Activated CD4-positive, alpha-beta T cell treated with anti-CD3 and anti-CD28 coated beads, Interleukin-2, amount 10 ng/mL, durations not matched to agents 24 days and 14 days (primary cell): ENCODE results near the gene RPL32. TPM values are rescaled to one million over a fixed set of nuclear protein-coding genes. Genes with fewer than 3 reads are reported as not detected.
"Not testable (repeated sequence)": the region's sequence is repeated elsewhere in the genome, so short reads cannot be mapped to it uniquely, and the experiment has no call there.

Source experiments
- DNase-seq: peaks from one replicate; pipeline ENCODE4 v3.0.0; 2022
- H3K27ac Mint-ChIP-seq: one replicate; pipeline ENCODE4 v1.8.0; 2022; ENCODE audit warnings: mild to moderate bottlenecking, mixed read lengths
- H3K27me3 Mint-ChIP-seq: one replicate; pipeline ENCODE4 v1.8.0; 2022; ENCODE audit warnings: mixed read lengths
- H3K36me3 Mint-ChIP-seq: one replicate; pipeline ENCODE4 v1.8.0; 2022; ENCODE audit warnings: low read depth, mild to moderate bottlenecking, mixed read lengths
- H3K4me1 Mint-ChIP-seq: one replicate; pipeline ENCODE4 v1.8.0; 2021; ENCODE audit warnings: mixed read lengths
- H3K4me3 Mint-ChIP-seq: one replicate; pipeline ENCODE4 v1.8.0; 2022; ENCODE audit warnings: mild to moderate bottlenecking, moderate library complexity, mixed read lengths
- H3K9me3 Mint-ChIP-seq: one replicate; pipeline ENCODE4 v1.8.0; 2021; ENCODE audit warnings: mixed read lengths
- intact Hi-C: fragments of 100-400 bp; cut with micrococcal nuclease; formaldehyde crosslinking; loops from one replicate; pipeline ENCODE4 v1.15.1; 2023
- total RNA-seq: library from RNA; stranded (reverse); gene quantifications from 2 replicates; pipeline ENCODE4 v1.2.3, GENCODE V29; 2022

The RPL32 gene
- total RNA-seq, 1 donor from 2014 or later = 2,085 TPM

- H3K4me1 Mint-ChIP-seq = peaks cover 5% of the 10 kb centered on the region
- intact Hi-C loops = no loop called here
- no peaks in the 10 kb centered on the region for H3K9me3 Mint-ChIP-seq
These were observed 42.7 kb downstream of the RPL32 start for GRCh38 chr3:12798559-12799179.

GRCh38 chr3:12797892-12798558, 43.3 kb downstream of the RPL32 start:
- no peaks in the 10 kb centered on the region for H3K36me3 Mint-ChIP-seq
- H3K4me1 Mint-ChIP-seq = peaks cover 5% of the 10 kb centered on the region
- no peak for DNase-seq
- intact Hi-C loops = no loop called here
- no peak overlapping the region for H3K4me3 Mint-ChIP-seq
- no peaks in the 10 kb centered on the region for H3K9me3 Mint-ChIP-seq
- no peak overlapping the region for H3K27ac Mint-ChIP-seq
- peaks cover 27% of the 10 kb centered on the region for H3K27me3 Mint-ChIP-seq

More at GRCh38 chr3:12798559-12799179, 42.7 kb downstream of the RPL32 start:
- Mint-ChIP-seq H3K4me3 (no peak overlapping the region), H3K27me3 (peaks cover 27% of the 10 kb centered on the region), H3K27ac (no peak overlapping the region), H3K36me3 (no peaks in the 10 kb centered on the region)
- no peak for DNase-seq

- Mint-ChIP-seq H3K9me3 (no peaks in the 10 kb centered on the region), H3K36me3 (no peaks in the 10 kb centered on the region), H3K27me3 (peaks cover 27% of the 10 kb centered on the region), H3K27ac (no peak overlapping the region), H3K4me3 (peak overlapping the region; percentile 71), H3K4me1 (peaks cover 5% of the 10 kb centered on the region)
- no peak for DNase-seq
- intact Hi-C loops = no loop called here
These were observed 44.1 kb downstream of the RPL32 start for GRCh38 chr3:12797124-12797891.

GRCh38 chr3:12796171-12797123, 44.9 kb downstream of the RPL32 start, which contains the start of gene CAND2:
CAND2 (plus strand) TSS chr3:12796680; CDS start chr3:12796721, 41 bp downstream.
- Mint-ChIP-seq H3K36me3 (no peaks in the 10 kb centered on the region), H3K27ac (peak within 1 kb of the TSS; percentile 45), H3K9me3 (no peaks in the 10 kb centered on the region), H3K27me3 (peaks cover 27% of the 10 kb centered on the region), H3K4me1 (peaks cover 5% of the 10 kb centered on the region), H3K4me3 (peak within 1 kb of the TSS; percentile 75)
- peak; percentile 71 for DNase-seq
- intact Hi-C loops = no loop called here

GRCh38 chr3:12793701-12794100, 47.7 kb downstream of the RPL32 start:
- peaks cover 30% of the 10 kb centered on the region for H3K27me3 Mint-ChIP-seq
- H3K4me1 Mint-ChIP-seq = peaks cover 5% of the 10 kb centered on the region
- intact Hi-C loops = no loop called here
- H3K27ac Mint-ChIP-seq = no peak overlapping the region
- no peak for DNase-seq
- no peaks in the 10 kb centered on the region for H3K9me3 Mint-ChIP-seq
- no peaks in the 10 kb centered on the region for H3K36me3 Mint-ChIP-seq
- H3K4me3 Mint-ChIP-seq = no peak overlapping the region

GRCh38 chr3:12791430-12791829, 49.9 kb downstream of the RPL32 start:
- peaks cover 3% of the 10 kb centered on the region for H3K4me1 Mint-ChIP-seq
- H3K9me3 Mint-ChIP-seq = no peaks in the 10 kb centered on the region
- no peaks in the 10 kb centered on the region for H3K36me3 Mint-ChIP-seq
- no peak overlapping the region for H3K4me3 Mint-ChIP-seq
- intact Hi-C loops = no loop called here
- H3K27ac Mint-ChIP-seq = no peak overlapping the region
- peaks cover 21% of the 10 kb centered on the region for H3K27me3 Mint-ChIP-seq
- no peak for DNase-seq

- intact Hi-C loops = loop anchor here (5.0 kb wide), 1 partner anchor 104 kb away; no protein-coding TSS in a partner anchor
- H3K9me3 Mint-ChIP-seq, H3K4me3 Mint-ChIP-seq: not testable (repeated sequence)
These were observed 53.2 kb downstream of the RPL32 start for GRCh38 chr3:12787967-12788690.

GRCh38 chr3:12787346-12787745, 54.0 kb downstream of the RPL32 start:
- H3K27ac Mint-ChIP-seq, H3K4me1 Mint-ChIP-seq, H3K9me3 Mint-ChIP-seq, H3K4me3 Mint-ChIP-seq, H3K36me3 Mint-ChIP-seq: not testable (repeated sequence)
- DNase-seq = peak; percentile 82
- H3K27me3 Mint-ChIP-seq = peaks cover 21% of the 10 kb centered on the region
- intact Hi-C loops = loop anchor here (5.0 kb wide), 1 partner anchor 105 kb away; no protein-coding TSS in a partner anchor

More at GRCh38 chr3:12787967-12788690, 53.2 kb downstream of the RPL32 start:
- peaks cover 17% of the 10 kb centered on the region for H3K27me3 Mint-ChIP-seq
- H3K4me1 Mint-ChIP-seq, DNase-seq, H3K36me3 Mint-ChIP-seq, H3K27ac Mint-ChIP-seq: not testable (repeated sequence)

- Mint-ChIP-seq H3K4me3 (no peak overlapping the region), H3K27me3 (peaks cover 24% of the 10 kb centered on the region), H3K4me1 (no peaks in the 10 kb centered on the region), H3K27ac (no peak overlapping the region), H3K36me3 (no peaks in the 10 kb centered on the region), H3K9me3 (no peaks in the 10 kb centered on the region)
- DNase-seq = no peak
- intact Hi-C loops = loop anchor here (5.0 kb wide), 1 partner anchor 107 kb away; no protein-coding TSS in a partner anchor
These were observed 56.3 kb downstream of the RPL32 start for GRCh38 chr3:12785096-12785495.

Other genes with a start within 250 kb of the RPL32 start
- 90.5 and 93.2 TPM in 2 replicates for gene RAF1, start 177.4 kb downstream of the RPL32 start, total RNA-seq
- gene TMEM40, start 82.3 kb downstream of the RPL32 start, total RNA-seq = not detected in 2 replicates
- gene CAND2, start 44.9 kb downstream of the RPL32 start, total RNA-seq = 0.71 and 0.75 TPM in 2 replicates
- 22.5 TPM in 2 replicates for gene IQSEC1, start 231.9 kb upstream of the RPL32 start, total RNA-seq